ENCODE data around the gene FBLN2.

GRCh38 chr3:13598201-13598600 lies 49.3 kb downstream of the FBLN2 start:
- TF ChIP-seq CTCF (IDR thresholded peaks at IDR 0.05) (no peak), POLR2AphosphoS5 (IDR thresholded peaks at IDR 0.05) (no peak), EP300 (IDR thresholded peaks at IDR 0.05) (no peak), POLR2A (IDR thresholded peaks at IDR 0.05) (no peak)

Data from suprapubic skin (tissue), 4 donors.